ENCODE measurements around the gene DPYD.

- TF ChIP-seq CTCF (IDR thresholded peaks at IDR 0.05; ENCODE audit: low read length) (no peak), EZH2 (optimal IDR thresholded peaks at IDR 0.05; ENCODE audit: low read depth, low read length) (no peak)
These were observed 864.4 kb downstream of the DPYD start for GRCh38 chr1:97056386-97056785.
